Lower leg skin (tissue), 3 donors: ENCODE measurements around the gene STIM1.

Source experiments
- POLR2A ChIP-seq, 2 donors: fragments of 450-650 bp; IDR thresholded peaks; one replicate each; pipeline ENCODE4 v1.6.1; 2016 to 2017; ENCODE audit warnings: antibody characterized with exemption in 2 of 2, mild to moderate bottlenecking in 1 of 2, moderate library complexity in 1 of 2
- TF ChIP-seq, protein P1 (sequence below), 3 donors: fragments of 450-650 bp; IDR thresholded peaks; one replicate each; pipeline ENCODE4 v1.5.1; 2016; ENCODE audit warnings: antibody characterized with exemption in 3 of 3, mild to moderate bottlenecking in 3 of 3, moderate library complexity in 2 of 3

DNA sequence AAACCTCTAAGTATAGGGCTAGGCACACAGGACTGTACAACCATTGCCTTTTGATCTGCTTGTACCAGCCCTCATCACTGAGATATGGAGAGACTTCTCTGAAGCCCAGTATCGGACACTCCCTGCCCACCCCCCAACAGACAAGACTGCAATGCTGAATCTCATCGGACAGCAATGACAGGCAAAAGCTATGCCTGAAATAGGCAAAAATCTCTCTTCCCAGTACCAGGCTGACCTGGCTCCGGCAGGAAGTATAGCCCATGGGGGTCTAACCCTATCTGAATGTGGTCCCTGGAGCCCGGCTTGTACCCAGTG is 21.2 kb upstream of the STIM1 start:
- TF ChIP-seq POLR2A (IDR thresholded peaks at IDR 0.05), result no peak
- TF ChIP-seq, protein P1, sequence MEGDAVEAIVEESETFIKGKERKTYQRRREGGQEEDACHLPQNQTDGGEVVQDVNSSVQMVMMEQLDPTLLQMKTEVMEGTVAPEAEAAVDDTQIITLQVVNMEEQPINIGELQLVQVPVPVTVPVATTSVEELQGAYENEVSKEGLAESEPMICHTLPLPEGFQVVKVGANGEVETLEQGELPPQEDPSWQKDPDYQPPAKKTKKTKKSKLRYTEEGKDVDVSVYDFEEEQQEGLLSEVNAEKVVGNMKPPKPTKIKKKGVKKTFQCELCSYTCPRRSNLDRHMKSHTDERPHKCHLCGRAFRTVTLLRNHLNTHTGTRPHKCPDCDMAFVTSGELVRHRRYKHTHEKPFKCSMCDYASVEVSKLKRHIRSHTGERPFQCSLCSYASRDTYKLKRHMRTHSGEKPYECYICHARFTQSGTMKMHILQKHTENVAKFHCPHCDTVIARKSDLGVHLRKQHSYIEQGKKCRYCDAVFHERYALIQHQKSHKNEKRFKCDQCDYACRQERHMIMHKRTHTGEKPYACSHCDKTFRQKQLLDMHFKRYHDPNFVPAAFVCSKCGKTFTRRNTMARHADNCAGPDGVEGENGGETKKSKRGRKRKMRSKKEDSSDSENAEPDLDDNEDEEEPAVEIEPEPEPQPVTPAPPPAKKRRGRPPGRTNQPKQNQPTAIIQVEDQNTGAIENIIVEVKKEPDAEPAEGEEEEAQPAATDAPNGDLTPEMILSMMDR (IDR thresholded peaks at IDR 0.05), result no peak
